Karpas-422 (cell line): ENCODE measurements around the gene RAD17. TPM values are rescaled to one million over a fixed set of nuclear protein-coding genes. Genes with fewer than 3 reads are reported as not detected.

ENCODE experiments used
- DNase-seq: peaks from one replicate; pipeline ENCODE4 v3.0.0-alpha.2; 2015
- H2AFZ ChIP-seq: fragments of 200-600 bp; sonication (generic); 2 replicates; pipeline ENCODE4 v1.6.1; 2014; ENCODE audit warnings: antibody characterized with exemption, low read length, mixed read lengths
- H3K27ac ChIP-seq: fragments of 200-600 bp; sonication (generic); 2 replicates; pipeline ENCODE4 v1.5.1; 2014; ENCODE audit warnings: mild to moderate bottlenecking, low read length, moderate library complexity
- H3K27me3 ChIP-seq: fragments of 200-600 bp; sonication (generic); 2 replicates; pipeline ENCODE4 v1.6.1; 2014; ENCODE audit warnings: low read length, mixed read lengths
- H3K36me3 ChIP-seq: fragments of 200-600 bp; sonication (generic); 2 replicates; pipeline ENCODE4 v1.6.1; 2014; ENCODE audit warnings: low read length, mixed read lengths; ENCODE audit not compliant: insufficient read depth
- H3K4me1 ChIP-seq: fragments of 200-600 bp; sonication (generic); 2 replicates; pipeline ENCODE4 v1.6.1; 2014; ENCODE audit warnings: mild to moderate bottlenecking, low read length, mixed read lengths
- H3K4me2 ChIP-seq: fragments of 200-600 bp; sonication (generic); 2 replicates; pipeline ENCODE4 v1.6.1; 2014; ENCODE audit warnings: low read length, low read depth, mild to moderate bottlenecking; ENCODE audit not compliant: poor library complexity, severe bottlenecking
- H3K4me3 ChIP-seq: fragments of 200-600 bp; sonication (generic); 2 replicates; pipeline ENCODE4 v1.5.1; 2014; ENCODE audit warnings: mild to moderate bottlenecking, antibody characterized with exemption, low read length, mixed read lengths
- H3K79me2 ChIP-seq: fragments of 200-600 bp; sonication (generic); 2 replicates; pipeline ENCODE4 v1.6.1; 2014; ENCODE audit warnings: mild to moderate bottlenecking, low read length, mixed read lengths
- H3K9ac ChIP-seq: fragments of 200-600 bp; sonication (generic); 2 replicates; pipeline ENCODE4 v1.6.0; 2014; ENCODE audit warnings: low read length
- H3K9me2 ChIP-seq: fragments of 200-600 bp; sonication (generic), shearing (Covaris generic); replicated peaks from 2 replicates; pipeline ENCODE4 v1.6.0; 2014; ENCODE audit warnings: mild to moderate bottlenecking, low read length, moderate library complexity; ENCODE audit not compliant: insufficient read depth
- H3K9me3 ChIP-seq: fragments of 300-700, 200-600 bp; sonication (generic); 2 replicates; pipeline ENCODE4 v1.6.1; 2014; ENCODE audit warnings: low read length, mixed read lengths
- H4K20me1 ChIP-seq: fragments of 200-600 bp; sonication (generic); 2 replicates; pipeline ENCODE4 v1.6.1; 2014; ENCODE audit warnings: mild to moderate bottlenecking, antibody characterized with exemption, low read length, low read depth; ENCODE audit not compliant: insufficient read depth
- total RNA-seq: library from RNA; depleted of rRNA; stranded (reverse); fragments of >200 nt; shearing (Covaris generic); gene quantifications from 2 replicates; pipeline ENCODE4 v1.2.3, GENCODE V29; 2014; ENCODE audit warnings: low replicate concordance

The RAD17 gene
- total RNA-seq, 1 experiment from 2014 or later, result 61.7 TPM

DNA sequence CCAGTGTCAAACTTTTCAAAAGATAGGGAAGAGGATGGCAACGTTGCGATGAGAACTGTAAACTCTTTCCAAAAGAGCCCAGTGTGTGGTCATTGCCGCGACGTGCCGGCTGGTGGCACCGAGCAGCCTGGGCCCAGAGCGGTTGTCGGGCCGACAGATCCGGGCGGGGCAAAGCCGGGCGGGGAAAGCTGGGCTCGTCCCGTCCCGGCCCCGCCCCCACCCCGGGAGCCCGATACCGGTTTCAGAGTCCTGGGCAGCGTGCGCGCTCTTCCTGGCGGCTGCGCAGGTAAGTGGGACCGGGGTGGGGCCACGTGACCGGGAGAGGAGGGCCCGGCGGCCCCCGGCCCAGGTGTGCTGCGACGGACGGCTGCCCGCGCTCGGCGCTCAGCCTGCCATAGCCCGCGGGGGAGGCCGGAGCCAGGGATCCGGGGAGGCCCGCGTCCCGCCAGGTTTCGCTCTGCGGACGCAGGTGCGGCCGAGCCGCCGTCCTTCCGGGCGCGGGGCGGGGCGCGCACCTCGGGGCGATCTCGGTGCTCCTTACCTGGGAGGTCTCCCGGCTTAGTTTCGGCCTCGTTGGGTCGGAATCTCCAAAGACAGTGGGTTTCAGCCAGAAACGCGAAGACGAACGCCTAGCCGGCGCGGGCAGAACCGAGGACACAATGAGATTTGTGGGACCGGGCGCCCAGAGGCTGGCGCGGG is 45.4 kb downstream of the RAD17 start, which contains the start of gene MARVELD2:
Gene MARVELD2, plus strand, starts transcription at position 232 of the 699 bp plus-strand sequence. CDS start 4,270 bp downstream, outside the sequence.
- H4K20me1 ChIP-seq, result no peaks in the 10 kb centered on the region
- no peak within 1 kb of the TSS for H3K27ac ChIP-seq
- no peak within 1 kb of the TSS for H3K9ac ChIP-seq
- no peak within 1 kb of the TSS for H2AFZ ChIP-seq
- DNase-seq, result peak; percentile 30
- H3K9me2 ChIP-seq, result no peaks in the 10 kb centered on the region
- H3K4me2 ChIP-seq, result no peak within 1 kb of the TSS
- peaks cover 31% of the 10 kb centered on the region for H3K36me3 ChIP-seq
- H3K4me1 ChIP-seq, result no peaks in the 10 kb centered on the region
- no peaks in the 10 kb centered on the region for H3K27me3 ChIP-seq
- H3K79me2 ChIP-seq, result no peaks in the 10 kb centered on the region
- H3K9me3 ChIP-seq, result no peaks in the 10 kb centered on the region
- no peak within 1 kb of the TSS for H3K4me3 ChIP-seq

- Histone ChIP-seq H3K4me1 (no peaks in the 10 kb centered on the region), H3K27me3 (no peaks in the 10 kb centered on the region), H3K9ac (no peak overlapping the region), H3K9me2 (no peaks in the 10 kb centered on the region), H3K79me2 (no peaks in the 10 kb centered on the region), H4K20me1 (no peaks in the 10 kb centered on the region), H3K9me3 (no peaks in the 10 kb centered on the region), H3K4me3 (no peak overlapping the region), H3K4me2 (no peak overlapping the region), H3K36me3 (peaks cover 28% of the 10 kb centered on the region), H2AFZ (no peak overlapping the region), H3K27ac (no peak overlapping the region)
- DNase-seq, result peak; percentile 6
Measured at GRCh38 chr5:69415584-69415958, 46.0 kb downstream of the RAD17 start.

DNA sequence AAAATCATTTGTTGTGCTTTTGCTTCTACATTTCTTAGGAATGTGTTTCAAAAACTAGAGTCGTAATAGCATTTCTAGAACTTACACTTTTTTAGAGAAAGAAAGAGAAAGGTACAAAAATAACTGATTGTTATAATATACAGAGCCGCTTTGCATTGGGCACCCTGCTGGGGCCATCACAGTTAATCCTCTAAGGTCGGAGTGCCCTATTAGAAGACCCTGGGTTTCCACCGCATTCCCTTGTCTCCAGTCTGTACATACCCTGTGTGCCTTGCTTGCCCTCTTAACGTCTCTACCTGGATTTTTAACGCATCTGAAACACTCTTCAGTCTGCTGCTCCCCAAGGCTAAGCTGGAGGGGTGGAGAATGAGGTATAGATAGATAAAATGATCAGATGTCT is 46.6 kb downstream of the RAD17 start:
- Histone ChIP-seq H3K4me3 (no peak overlapping the region), H3K9me3 (no peaks in the 10 kb centered on the region), H3K9me2 (no peaks in the 10 kb centered on the region), H3K27me3 (no peaks in the 10 kb centered on the region), H3K9ac (no peak overlapping the region), H3K79me2 (no peaks in the 10 kb centered on the region), H2AFZ (no peak overlapping the region), H3K4me1 (no peaks in the 10 kb centered on the region), H3K27ac (no peak overlapping the region), H4K20me1 (no peaks in the 10 kb centered on the region), H3K4me2 (no peak overlapping the region), H3K36me3 (peaks cover 27% of the 10 kb centered on the region)
- no peak for DNase-seq

DNA sequence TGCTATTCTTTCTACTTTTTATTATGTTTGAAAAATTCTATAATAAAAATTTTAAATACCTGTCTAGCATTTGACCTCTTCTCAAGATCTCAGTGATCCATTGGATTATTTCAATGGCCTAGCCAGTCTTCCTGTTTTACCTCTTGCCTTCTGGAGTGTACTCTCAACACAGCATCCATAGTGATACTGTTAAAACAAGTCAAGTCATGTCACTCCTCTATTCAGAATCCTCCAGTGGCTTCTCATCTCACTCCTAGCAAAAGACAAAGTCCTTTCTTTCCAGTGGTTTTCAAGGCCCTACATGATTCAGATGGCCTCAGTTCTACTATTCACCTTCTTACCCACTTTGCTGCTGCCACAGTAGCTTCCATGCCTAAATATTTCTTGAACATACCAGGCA is 47.1 kb downstream of the RAD17 start:
- no peaks in the 10 kb centered on the region for H3K9me3 ChIP-seq
- no peak overlapping the region for H3K4me2 ChIP-seq
- no peak overlapping the region for H3K27ac ChIP-seq
- no peaks in the 10 kb centered on the region for H3K27me3 ChIP-seq
- H4K20me1 ChIP-seq, result no peaks in the 10 kb centered on the region
- H3K79me2 ChIP-seq, result no peaks in the 10 kb centered on the region
- no peak for DNase-seq
- H3K4me3 ChIP-seq, result no peak overlapping the region
- no peaks in the 10 kb centered on the region for H3K9me2 ChIP-seq
- no peaks in the 10 kb centered on the region for H3K4me1 ChIP-seq
- no peak overlapping the region for H2AFZ ChIP-seq
- peaks cover 27% of the 10 kb centered on the region for H3K36me3 ChIP-seq
- H3K9ac ChIP-seq, result no peak overlapping the region

GRCh38 chr5:69418554-69418953 is 48.9 kb downstream of the RAD17 start:
- Histone ChIP-seq H3K79me2 (no peaks in the 10 kb centered on the region), H2AFZ (no peak overlapping the region), H4K20me1 (no peaks in the 10 kb centered on the region), H3K36me3 (peaks cover 24% of the 10 kb centered on the region; the same call in 1 of the 2 replicates), H3K9me3 (no peaks in the 10 kb centered on the region), H3K4me1 (no peaks in the 10 kb centered on the region), H3K27ac (no peak overlapping the region), H3K9me2 (no peaks in the 10 kb centered on the region), H3K4me2 (no peak overlapping the region), H3K4me3 (no peak overlapping the region), H3K27me3 (no peaks in the 10 kb centered on the region), H3K9ac (no peak overlapping the region)
- no peak for DNase-seq

GRCh38 chr5:69431424-69432303 is 62.0 kb downstream of the RAD17 start:
- no peaks in the 10 kb centered on the region for H3K9me2 ChIP-seq
- peaks cover 2% of the 10 kb centered on the region; the same call in 1 of the 2 replicates for H3K36me3 ChIP-seq
- no peaks in the 10 kb centered on the region for H3K9me3 ChIP-seq
- H4K20me1 ChIP-seq, result no peaks in the 10 kb centered on the region
- no peak overlapping the region for H2AFZ ChIP-seq
- H3K27ac ChIP-seq, result no peak overlapping the region
- H3K9ac ChIP-seq, result no peak overlapping the region
- no peaks in the 10 kb centered on the region for H3K4me1 ChIP-seq
- H3K4me2 ChIP-seq, result no peak overlapping the region
- DNase-seq, result no peak
- no peaks in the 10 kb centered on the region for H3K79me2 ChIP-seq
- no peak overlapping the region for H3K4me3 ChIP-seq
- H3K27me3 ChIP-seq, result no peaks in the 10 kb centered on the region

- H3K9ac ChIP-seq, result no peak overlapping the region
- H3K4me3 ChIP-seq, result no peak overlapping the region
- H3K27ac ChIP-seq, result no peak overlapping the region
- H3K4me1 ChIP-seq, result no peaks in the 10 kb centered on the region
- no peaks in the 10 kb centered on the region for H3K79me2 ChIP-seq
- DNase-seq, result no peak
- no peak overlapping the region for H3K4me2 ChIP-seq
- H3K9me2 ChIP-seq, result no peaks in the 10 kb centered on the region
- no peaks in the 10 kb centered on the region for H3K9me3 ChIP-seq
- no peaks in the 10 kb centered on the region for H3K27me3 ChIP-seq
- no peaks in the 10 kb centered on the region for H4K20me1 ChIP-seq
- peak overlapping the region; percentile 6 for H2AFZ ChIP-seq
- peaks cover 2% of the 10 kb centered on the region; the same call in 1 of the 2 replicates for H3K36me3 ChIP-seq
Measured at GRCh38 chr5:69432412-69433206, 63.0 kb downstream of the RAD17 start.
